SK-MEL-5 (cell line): ENCODE data around the gene CDH20. TPM values are rescaled to one million over a fixed set of nuclear protein-coding genes. Genes with fewer than 3 reads are reported as not detected.

Experiments used
- DNase-seq: peaks from one replicate; pipeline ENCODE4 v3.0.0-alpha.2; 2016; ENCODE audit warnings: low read depth, low spot score
- in situ Hi-C: cut with HindIII; loops from 2 replicates; pipeline ENCODE4 v1.10.0; 2016; ENCODE audit warnings: low sequenced_read_pairs, high pct_unique_total_duplicates, low pct_unique_long_range_greater_than_20kb
- total RNA-seq: library from RNA; depleted of rRNA; stranded (reverse); fragments of >200 nt; shearing (Covaris generic); gene quantifications from 2 replicates; pipeline ENCODE4 v1.2.3, GENCODE V29; 2014

The CDH20 gene
- total RNA-seq, 1 experiment from 2014 or later = not detected

DNA sequence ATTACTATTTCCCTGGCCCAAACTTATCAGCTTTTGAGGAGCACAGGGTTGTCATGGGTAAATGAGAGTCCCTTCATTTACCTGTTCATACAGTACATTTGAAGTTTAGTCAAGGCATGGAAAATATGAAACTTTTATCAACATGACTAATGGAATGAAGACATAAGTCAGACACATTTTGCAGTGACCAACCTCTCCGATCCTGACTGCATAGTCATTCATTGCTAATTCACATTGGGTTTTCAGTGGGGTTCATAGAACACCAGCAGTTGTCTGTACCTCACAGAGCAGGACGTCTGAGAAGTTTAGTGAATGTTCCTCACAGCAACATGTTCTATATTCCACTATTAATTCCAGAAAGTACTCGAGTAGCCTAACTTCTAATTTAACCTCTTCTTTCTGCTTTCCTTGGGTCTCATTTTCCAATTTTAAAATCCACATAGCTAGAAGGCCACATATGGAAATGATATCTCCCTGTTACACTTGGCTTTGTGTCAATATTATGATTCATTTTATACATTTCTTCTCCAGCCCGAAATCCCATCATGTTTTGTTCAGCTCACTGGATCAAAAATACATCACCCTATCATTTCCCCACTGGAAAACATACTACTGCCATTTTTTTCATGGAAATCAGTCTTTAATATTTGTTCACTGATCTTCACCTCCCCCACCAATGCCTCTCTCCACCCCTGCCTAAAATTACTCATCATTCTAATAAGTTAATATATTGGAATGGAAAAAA, 65.9 kb downstream of the CDH20 start:
- no peak for DNase-seq
- in situ Hi-C loops = no loop called here

DNA sequence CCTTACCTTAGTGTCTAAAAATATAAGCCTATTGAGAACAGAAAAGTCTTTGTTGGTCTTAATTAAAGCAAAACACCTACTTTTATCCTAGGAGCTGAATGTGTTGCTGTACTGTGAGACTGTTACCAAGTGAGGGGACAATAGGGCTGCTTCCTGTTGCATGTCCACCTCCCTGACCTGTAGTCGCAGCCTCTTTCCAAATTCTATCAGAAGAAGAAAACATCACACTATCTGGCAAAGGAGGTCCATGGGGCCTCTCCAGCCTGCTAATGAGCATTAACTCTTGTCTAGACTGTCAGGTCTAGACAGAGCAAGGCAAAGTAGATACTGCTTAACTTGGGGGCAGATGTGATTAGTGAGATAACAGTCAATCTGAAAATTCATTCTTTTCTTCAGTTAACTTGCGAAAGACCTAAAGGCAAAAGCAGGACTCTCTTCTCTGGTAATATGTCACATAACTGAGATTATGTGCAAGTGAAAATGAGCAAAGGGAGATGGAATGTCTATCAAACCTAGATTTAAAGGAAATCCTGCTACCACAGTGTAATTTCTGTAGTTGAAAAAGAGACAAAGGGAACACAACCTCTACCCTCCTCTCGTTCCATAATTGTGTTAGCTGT, 66.9 kb downstream of the CDH20 start:
- no peak for DNase-seq
- in situ Hi-C loops = no loop called here

DNA sequence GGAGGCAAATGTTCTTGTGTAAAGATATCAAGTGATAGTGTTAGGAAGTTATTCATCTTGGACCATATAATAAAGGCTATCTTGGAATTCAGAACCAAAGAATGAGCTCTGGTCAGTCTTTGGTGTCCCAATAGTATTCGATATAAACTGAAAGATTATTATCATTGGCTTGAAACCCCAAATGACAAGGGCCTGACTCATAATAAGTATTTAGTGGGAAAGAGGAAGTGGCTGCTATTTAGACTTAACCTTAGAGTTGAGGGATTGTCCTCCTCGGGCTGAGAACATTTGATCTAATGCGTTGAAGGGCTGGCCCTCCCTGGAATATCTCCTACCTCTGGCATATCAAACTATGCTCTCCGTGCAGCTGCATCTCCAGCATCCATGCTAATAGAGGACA, 67.5 kb downstream of the CDH20 start:
- DNase-seq = no peak
- in situ Hi-C loops = no loop called here

GRCh38 chr18:61402726-61403125, 69.5 kb downstream of the CDH20 start:
- in situ Hi-C loops = no loop called here
- DNase-seq = no peak

DNA sequence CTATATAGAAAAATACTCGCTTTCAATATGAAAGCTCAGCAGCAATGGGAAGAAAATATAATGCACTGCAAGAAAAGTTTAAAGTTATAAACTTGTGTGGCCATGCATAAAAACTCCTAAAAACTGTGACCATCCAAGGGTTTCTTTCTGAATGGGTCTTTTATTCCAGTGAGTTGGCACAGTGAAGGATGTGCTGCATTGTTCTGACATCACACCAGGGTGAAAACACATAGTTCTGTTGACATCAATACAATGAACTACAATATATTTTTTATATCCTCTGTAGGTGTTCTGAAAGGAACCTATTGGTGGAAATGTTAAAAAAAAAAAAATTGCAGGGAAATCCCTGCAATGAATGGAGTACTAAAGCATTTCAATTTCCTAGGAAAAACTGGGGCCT, 80.2 kb downstream of the CDH20 start:
- in situ Hi-C loops = no loop called here
- DNase-seq = peak; percentile 44

- in situ Hi-C loops = no loop called here
- DNase-seq = no peak
Observed at GRCh38 chr18:61414086-61414485, 80.9 kb downstream of the CDH20 start.

DNA sequence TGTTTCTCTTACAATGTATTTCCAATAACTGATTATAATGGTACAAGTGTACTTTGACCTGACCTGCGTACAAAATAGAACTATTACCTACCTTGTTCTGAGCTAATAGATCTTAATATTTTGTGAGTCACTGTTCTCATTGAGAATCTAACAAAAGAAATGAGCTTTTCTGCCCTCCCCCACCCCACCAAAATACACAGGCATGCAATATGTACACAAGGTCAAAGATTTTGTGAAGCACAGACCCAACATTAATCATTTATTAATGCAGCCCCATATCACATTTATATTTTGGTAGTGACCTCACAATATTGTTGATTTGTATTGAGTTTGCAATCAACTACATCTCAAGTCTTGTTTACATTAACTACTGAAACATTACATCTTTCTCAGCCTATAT, 86.5 kb downstream of the CDH20 start:
- in situ Hi-C loops = no loop called here

DNA sequence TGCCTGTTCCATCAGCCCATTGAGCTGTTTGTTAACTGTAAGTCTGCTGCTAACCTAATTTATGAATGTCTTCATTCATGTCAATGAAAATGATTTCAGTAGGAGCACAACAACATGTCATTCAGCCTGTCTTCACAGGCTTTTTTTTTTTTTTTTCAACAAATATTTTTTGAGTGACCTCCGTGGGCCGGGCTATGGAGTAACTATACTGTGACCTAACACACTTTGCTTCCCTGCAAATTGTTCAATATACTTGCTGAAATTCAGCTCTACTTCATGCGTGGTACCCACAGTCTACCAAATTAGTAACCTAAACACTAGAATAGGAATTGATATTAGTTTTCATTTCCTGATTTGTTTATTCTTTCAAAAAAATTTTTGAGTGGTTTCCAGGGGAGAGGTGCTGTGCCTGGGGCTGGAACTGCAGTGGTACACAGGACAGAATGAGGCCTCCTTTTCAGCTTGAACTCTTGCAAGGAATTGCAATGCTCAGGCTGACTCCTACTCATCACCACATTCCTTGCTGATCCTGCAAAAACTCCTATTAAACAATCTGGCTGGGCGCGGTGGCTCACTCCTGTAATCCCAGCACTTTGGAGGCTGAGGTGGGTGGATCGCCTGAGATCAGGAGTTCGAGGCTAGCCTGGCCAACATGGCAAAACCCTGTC, 87.1 kb downstream of the CDH20 start:
- DNase-seq = peak; percentile 28
- in situ Hi-C loops = no loop called here

More for the DNA sequence above, 86.5 kb downstream of the CDH20 start:
- no peak for DNase-seq

GRCh38 chr18:61426492-61427053, 93.3 kb downstream of the CDH20 start:
- in situ Hi-C loops = no loop called here
- no peak for DNase-seq

GRCh38 chr18:61428266-61428665, 95.0 kb downstream of the CDH20 start:
- in situ Hi-C loops = no loop called here
- no peak for DNase-seq

DNA sequence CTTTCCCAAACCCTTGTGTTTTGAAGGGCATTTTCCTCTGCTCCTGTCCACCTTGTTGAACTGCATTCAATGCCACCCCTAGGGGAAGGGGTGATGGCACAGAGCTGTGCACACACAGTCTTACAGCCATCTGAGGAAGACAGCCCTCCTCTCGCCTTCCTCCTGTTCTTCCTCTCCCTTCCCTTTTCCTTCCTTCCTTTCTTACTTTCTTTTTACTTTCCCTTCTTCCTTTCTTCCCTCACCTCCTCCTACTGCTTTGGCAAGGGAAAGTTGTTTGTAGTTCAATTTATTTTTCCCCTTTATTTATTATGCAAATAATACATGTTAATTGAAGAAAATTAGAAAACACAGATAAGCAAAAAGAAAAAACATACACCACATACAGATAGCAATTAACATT, 99.4 kb downstream of the CDH20 start:
- in situ Hi-C loops = no loop called here
- no peak for DNase-seq

GRCh38 chr18:61435064-61435652, 101.9 kb downstream of the CDH20 start:
- peak; percentile 56 for DNase-seq
- in situ Hi-C loops = no loop called here

GRCh38 chr18:61443081-61443725, 110.0 kb downstream of the CDH20 start:
- in situ Hi-C loops = no loop called here
- DNase-seq = no peak

DNA sequence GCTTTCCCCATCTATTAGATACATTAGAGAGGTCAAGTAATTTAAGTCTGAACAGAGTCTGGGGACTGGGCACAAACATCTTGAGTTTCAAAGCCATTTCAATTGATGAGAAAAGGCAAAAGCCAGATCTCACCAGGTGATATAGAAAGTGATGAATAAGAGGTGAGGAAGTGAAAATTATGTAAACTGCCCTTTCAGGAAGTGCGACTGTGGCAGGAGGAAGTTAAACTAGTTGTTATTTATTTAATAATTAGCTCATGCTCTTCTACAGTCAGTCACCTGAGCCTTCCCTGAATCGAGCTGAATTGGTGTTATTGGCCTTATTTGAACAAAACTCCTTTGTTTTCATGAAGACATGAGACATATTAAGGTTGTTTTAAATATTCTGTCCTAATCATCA, 115.1 kb downstream of the CDH20 start:
- no peak for DNase-seq
- in situ Hi-C loops = no loop called here

DNA sequence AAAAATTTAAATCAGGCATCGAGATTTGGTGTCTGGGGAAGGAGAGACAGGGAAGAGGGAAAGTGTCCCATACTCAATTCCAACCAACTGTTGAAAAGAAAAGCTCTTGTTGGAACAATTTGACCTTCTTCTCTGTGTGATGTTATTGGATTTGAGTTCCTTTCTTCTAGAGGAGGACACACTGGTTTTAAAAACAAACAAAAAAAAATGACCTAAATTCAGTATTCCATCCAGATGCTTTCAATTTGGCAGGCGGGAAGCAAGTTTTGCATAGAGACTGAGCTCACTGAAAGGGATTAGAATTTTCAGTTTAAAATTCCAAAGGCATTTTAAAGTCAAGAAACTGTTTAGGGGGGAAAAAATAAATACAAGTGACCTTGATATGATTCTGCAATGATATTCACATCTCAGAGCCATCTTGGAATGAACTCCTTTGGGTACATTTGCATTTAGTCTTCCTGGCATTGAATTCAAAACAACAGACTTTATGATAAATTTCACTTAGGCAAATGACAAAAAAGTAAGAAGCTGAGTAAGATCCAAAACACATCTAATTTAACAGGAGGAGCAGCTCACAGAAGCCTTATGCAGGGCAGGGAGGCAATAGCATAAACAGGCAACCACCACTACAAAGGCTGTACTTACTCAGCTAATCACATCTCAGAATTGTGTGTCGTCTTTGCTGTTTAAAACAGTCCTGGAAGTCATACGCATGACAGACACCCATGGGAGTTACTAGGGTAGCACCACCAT, 126.8 kb downstream of the CDH20 start:
- DNase-seq = no peak
- in situ Hi-C loops = no loop called here

DNA sequence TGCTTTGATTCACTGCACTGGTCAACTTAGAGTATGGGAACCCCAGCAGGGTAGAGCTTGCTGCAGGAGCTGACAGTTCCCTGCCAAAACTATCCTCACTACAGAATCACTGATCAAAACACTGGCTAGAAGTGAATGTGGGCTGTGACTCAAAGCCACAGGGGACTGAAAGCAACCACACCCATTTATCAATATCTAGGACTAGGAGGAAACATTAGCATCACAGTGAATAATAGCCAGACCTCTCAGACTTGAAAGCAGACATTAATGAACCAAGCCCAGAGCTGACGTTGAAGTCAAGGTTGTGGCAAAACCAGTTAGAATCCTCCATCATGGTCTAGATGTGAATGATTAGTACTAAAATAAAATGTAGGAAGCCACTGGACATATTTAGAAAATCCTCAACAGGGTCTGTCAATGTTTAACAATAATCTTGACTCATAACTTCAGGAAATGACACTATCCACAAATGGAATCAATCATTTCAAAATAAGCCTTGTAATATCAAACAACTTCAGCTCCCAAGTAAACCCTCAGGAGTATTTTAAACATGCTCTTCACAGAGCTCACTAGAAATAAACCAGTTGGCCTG, 131.4 kb downstream of the CDH20 start:
- in situ Hi-C loops = no loop called here
- no peak for DNase-seq

GRCh38 chr18:61466736-61467135, 133.5 kb downstream of the CDH20 start:
- DNase-seq = no peak
- in situ Hi-C loops = no loop called here
